Putamen (tissue), 1 donor: ENCODE measurements around the gene B3GALT4.
"Not testable (repeated sequence)": the region's sequence is repeated elsewhere in the genome, so short reads cannot be mapped to it uniquely, and the experiment has no call there.

Experiments used
- DNase-seq: peaks from one replicate; pipeline ENCODE4 v3.0.0-alpha.2; 2016; ENCODE audit warnings: low spot score

B3GALT4 gene, protein sequence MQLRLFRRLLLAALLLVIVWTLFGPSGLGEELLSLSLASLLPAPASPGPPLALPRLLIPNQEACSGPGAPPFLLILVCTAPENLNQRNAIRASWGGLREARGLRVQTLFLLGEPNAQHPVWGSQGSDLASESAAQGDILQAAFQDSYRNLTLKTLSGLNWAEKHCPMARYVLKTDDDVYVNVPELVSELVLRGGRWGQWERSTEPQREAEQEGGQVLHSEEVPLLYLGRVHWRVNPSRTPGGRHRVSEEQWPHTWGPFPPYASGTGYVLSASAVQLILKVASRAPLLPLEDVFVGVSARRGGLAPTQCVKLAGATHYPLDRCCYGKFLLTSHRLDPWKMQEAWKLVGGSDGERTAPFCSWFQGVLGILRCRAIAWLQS

DNA sequence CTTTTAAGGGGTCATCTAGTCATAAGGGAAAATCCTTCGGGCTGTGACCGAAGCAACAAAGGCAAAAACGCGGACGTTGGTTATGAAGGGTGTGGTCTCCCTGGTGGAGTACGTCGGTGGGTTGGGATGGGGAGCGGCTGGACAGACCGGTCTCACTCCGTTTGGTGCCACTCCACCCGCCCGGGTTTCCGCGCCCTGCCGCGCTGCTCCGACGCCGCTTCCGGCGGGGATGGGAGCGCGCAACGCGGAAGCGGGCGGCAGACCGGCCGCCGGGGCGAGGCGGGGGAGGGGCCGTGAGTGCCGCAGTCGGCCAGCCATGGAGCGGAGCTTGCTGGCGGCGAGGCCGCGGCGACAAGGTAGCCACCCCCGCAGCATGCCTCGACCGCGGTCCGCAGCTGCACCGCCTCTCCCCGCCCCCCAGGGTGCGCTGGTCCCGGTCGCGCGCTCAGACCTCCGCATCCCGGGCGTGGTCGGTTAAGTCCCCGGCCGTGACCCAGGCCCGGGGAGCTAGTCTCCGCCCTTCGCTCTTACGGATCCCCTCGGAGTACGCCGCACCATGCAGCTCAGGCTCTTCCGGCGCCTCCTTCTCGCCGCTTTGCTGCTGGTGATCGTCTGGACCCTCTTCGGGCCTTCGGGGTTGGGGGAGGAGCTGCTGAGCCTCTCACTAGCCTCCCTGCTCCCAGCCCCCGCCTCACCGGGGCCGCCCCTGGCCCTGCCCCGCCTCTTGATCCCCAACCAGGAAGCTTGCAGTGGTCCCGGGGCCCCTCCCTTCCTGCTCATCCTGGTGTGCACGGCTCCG is at the start of gene B3GALT4:
Gene B3GALT4 (plus strand): TSS at position 260 of the 799 bp plus-strand sequence. CDS start 297 bp downstream, at position 557.
- DNase-seq, result peak; percentile 54

- no peak for DNase-seq
These were observed 41.7 kb upstream of the B3GALT4 start for GRCh38 chr6:33235221-33235634.

DNA sequence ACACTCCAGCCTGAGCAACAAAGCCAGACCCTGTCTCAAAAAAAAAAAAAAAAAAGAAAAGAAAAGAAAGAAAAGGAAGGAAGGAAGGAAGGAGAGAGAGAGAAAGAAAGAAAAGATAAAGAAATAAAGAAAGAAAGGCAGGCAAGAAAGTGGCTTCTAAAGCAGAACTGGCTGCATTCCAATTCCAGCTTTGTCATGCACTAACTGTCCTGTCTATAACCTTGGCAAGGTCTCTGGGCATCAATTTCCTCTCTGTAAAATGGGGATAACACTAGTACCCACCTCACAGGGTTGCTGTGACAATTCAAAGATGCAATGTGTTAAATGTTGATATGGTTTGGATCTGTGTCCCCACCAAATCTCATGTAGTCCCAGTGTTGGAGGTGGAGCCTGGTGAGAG is 40.6 kb upstream of the B3GALT4 start:
- no peak for DNase-seq

DNA sequence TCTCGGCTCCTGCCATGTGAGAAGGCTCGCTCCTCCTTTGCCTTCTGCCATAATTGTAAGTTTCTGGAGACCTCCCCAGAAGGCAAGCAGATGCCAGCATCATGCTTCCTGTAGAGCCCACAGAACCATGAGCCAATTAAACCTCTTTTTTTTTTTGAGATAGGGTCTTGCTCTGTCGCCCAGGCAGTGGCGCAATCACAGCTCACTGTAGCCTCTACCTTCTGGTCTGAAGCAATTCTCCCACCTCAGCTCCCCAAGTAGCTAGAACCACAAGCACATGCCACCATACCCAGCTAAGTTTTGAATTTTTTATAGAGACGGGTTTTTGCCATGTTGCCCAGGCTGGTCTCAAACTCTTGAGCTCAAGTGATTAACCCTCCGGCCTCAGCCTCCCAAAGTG is 40.1 kb upstream of the B3GALT4 start:
- DNase-seq, result no peak

- no peak for DNase-seq
These were observed 39.2 kb upstream of the B3GALT4 start for GRCh38 chr6:33237741-33238140.

DNA sequence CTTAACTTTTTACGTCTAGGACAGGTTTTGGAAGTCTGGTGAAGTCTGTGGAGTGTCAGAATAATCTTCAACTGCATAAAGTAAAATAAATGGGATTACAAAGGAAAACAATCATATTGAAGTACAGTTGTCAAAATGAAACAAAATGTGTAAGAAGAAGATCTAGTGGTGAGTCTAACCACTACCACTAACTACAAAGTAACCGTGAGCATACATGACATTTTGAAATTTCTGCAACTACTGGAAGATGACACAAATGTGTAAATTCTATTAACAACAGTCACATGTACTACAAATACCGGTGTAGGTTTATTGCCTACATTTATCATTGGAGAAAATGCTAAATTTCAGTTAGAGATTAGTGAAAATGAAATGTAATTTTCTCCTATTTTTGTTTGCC is 35.0 kb upstream of the B3GALT4 start:
- DNase-seq, result no peak

- no peak for DNase-seq
These were observed 33.4 kb upstream of the B3GALT4 start for GRCh38 chr6:33243476-33243875.

DNA sequence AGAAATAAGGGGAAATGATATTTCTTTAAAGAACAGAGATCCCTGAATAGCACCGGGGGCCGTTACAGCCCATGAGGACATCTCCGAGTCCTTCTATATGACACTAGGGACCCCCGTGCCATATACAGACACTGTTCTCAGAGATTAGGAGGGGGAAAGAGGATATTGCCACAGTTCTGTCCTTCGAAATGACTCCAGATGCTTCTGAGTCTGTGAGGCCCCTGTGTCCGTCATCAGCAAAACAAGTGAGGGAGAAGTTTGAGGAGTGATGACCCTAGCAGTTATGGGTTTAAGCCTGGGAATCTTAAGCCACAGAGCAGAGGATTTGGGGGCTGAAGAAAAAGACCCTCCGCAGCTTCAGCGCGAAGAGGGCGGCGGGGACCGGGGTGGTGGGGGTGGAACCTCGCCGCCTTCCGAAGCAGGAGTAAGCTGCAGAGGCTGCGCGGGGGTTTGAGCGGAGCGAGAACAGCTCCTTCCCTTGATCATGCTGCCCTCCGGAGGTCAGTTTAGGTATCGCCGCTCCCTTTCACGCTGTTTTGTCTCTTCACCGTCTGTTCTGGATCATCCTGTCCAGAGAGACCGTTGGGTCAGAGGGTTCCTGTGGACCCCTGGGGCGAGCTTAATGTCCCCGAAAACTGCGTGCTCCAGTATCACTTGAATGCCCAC is 28.8 kb upstream of the B3GALT4 start:
- peak; percentile 84 for DNase-seq

- DNase-seq, result no peak
These were observed 28.3 kb upstream of the B3GALT4 start for GRCh38 chr6:33248643-33248931.

- peak; percentile 99 for DNase-seq
These were observed 27.8 kb upstream of the B3GALT4 start for GRCh38 chr6:33248932-33249731.

GRCh38 chr6:33249732-33250630 is 26.9 kb upstream of the B3GALT4 start:
- DNase-seq, result no peak

- DNase-seq, result no peak
These were observed 26.2 kb upstream of the B3GALT4 start for GRCh38 chr6:33250731-33251130.

DNA sequence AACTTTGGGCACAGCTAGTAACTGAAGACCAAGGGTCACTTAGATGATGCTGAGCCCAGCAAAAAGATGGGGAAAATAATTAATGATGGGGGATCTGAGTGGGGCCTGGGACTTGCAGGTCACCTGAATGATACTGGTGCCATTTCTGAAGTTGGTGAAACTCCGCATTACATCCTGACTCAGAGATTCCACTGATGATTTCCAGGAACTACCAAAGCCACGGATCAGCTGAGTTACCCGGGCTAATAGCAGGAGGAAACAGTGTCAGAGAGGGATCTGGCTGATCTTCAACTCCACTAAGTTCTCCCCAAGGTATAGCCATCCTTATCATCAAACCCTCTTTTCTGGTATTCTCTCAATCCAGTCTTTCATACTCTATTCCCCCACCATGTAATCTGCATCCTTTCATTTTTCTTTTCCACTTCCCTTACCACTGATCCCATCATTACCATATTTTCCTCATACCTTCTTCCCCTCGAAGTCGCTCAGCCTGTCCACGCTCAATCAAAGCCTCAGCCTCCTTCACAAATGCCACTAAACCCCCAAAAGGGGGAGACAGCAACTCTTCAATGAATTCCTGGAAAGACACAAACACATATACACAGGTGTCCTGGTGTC is 25.4 kb upstream of the B3GALT4 start:
- no peak for DNase-seq

DNA sequence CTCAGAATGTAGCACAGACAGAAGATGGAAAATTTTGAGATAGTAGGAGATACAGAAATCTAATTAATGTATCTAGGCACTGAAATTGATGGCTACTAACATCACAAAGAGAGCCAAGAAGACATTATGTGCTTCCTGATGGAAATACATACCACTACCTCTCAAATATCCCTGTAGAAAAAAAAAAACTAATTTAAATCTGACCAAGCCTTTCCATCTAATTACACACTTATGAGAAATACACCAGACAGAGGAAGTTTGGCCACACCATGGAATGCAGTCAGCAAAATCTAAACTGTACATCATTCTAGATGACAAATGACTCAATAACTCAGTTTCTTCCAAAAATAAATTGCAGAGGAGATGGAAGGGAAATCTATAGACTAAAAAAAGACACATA is 24.2 kb upstream of the B3GALT4 start:
- DNase-seq, result no peak

- no peak for DNase-seq
These were observed 22.3 kb upstream of the B3GALT4 start for GRCh38 chr6:33254591-33254990.

DNA sequence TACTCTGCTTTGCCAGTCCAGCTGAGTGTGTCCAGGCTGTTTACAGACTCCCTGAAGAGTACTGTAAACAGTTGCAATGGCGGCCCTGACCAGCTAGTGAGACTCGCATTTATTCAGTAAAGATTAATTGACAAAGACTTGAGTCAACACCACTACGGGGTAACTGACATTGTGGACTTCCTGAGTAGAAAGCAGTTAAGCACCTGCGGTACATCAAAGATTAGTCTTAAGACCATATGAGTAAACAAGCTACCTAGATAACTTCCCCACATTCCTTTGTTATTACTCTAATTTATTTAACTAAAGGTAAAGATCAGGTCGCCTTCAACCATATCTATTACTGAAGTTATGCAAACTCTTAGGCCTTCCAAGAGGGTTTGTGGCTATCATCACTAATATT is 17.9 kb upstream of the B3GALT4 start:
- no peak for DNase-seq

- DNase-seq, result not testable (repeated sequence)
These were observed 14.4 kb upstream of the B3GALT4 start for GRCh38 chr6:33262490-33262889.

DNA sequence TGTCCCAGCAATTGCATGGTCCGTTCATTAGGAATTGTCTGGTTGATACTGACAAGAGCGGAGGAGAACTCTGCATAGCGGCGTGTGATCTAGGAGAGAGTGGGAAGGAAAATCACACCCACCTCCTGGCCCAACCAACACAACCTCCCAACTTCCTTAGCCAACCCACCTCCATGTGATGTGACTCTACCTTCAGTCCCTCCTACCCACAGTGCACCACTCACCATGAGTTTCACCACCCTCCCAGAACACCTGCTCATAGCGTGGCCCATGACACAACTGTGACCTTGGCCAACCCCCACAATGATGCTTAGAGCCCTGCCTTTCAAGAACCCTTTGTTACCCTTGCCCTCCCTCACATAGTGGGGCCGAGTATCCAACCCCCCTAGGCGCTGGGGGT is 12.9 kb upstream of the B3GALT4 start:
- no peak for DNase-seq

GRCh38 chr6:33271117-33271467 is 5.8 kb upstream of the B3GALT4 start:
- DNase-seq, result no peak

DNA sequence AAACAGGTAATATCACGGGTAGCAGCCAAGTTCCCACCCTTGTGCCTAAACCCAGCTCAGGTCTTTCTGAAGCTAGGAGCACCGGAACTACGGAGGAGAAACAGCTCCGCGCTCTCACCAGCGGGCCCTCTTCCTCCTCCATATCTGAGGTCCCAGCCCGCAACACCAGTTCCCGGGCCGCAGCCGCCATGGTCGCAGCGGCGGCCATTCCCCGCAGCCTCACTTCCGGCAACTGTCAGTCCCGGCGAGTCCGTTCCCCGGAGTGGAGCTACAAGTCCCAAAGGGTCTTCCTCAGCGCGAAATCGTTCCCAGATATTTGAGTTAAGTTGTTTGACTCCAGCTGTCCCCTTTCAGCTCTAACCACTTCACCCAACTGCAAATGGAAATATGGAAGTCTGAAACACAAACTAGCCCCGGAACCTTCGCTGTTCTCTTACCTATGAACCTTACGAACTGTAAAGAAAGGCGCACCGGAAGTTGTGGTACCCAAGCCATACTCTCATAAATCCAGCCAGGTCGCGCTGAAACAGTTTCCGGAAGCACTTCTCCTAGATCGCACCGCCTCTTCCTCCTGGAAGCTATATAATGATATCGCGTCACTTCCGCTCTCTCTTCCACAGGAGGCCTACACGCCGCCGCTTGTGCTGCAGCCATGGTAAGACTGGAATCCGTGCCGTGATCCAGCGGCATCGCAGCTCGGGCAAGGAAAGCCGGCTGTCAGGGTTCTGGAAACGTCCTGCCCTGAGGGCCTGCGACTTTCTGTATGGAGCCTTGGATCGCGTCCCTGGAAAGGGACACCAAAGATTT is 5.3 kb upstream of the B3GALT4 start, which contains the start of the genes RPS18 and VPS52:
Gene RPS18 (plus strand): TSS at position 608 of the 807 bp plus-strand sequence. CDS start 45 bp downstream, at position 653.
Gene VPS52 (minus strand): TSS at position 409 of the 807 bp plus-strand sequence. CDS start 201 bp downstream, at position 208.
- DNase-seq, result peak; percentile 99
